Measurements from ENCODE around the gene PIKFYVE.

PIKFYVE gene

GRCh38 chr2:208399201-208399600 lies 133.1 kb downstream of the PIKFYVE start:
- H3K4me3 ChIP-seq (ENCODE audit: low read depth, low read length), result no peak overlapping the region
- TF ChIP-seq, protein P1, sequence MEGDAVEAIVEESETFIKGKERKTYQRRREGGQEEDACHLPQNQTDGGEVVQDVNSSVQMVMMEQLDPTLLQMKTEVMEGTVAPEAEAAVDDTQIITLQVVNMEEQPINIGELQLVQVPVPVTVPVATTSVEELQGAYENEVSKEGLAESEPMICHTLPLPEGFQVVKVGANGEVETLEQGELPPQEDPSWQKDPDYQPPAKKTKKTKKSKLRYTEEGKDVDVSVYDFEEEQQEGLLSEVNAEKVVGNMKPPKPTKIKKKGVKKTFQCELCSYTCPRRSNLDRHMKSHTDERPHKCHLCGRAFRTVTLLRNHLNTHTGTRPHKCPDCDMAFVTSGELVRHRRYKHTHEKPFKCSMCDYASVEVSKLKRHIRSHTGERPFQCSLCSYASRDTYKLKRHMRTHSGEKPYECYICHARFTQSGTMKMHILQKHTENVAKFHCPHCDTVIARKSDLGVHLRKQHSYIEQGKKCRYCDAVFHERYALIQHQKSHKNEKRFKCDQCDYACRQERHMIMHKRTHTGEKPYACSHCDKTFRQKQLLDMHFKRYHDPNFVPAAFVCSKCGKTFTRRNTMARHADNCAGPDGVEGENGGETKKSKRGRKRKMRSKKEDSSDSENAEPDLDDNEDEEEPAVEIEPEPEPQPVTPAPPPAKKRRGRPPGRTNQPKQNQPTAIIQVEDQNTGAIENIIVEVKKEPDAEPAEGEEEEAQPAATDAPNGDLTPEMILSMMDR (conservative IDR thresholded peaks at IDR 0.05; ENCODE audit: low read depth, low read length), result no peak
- no peak for DNase-seq (ENCODE audit: low read depth)

DNA sequence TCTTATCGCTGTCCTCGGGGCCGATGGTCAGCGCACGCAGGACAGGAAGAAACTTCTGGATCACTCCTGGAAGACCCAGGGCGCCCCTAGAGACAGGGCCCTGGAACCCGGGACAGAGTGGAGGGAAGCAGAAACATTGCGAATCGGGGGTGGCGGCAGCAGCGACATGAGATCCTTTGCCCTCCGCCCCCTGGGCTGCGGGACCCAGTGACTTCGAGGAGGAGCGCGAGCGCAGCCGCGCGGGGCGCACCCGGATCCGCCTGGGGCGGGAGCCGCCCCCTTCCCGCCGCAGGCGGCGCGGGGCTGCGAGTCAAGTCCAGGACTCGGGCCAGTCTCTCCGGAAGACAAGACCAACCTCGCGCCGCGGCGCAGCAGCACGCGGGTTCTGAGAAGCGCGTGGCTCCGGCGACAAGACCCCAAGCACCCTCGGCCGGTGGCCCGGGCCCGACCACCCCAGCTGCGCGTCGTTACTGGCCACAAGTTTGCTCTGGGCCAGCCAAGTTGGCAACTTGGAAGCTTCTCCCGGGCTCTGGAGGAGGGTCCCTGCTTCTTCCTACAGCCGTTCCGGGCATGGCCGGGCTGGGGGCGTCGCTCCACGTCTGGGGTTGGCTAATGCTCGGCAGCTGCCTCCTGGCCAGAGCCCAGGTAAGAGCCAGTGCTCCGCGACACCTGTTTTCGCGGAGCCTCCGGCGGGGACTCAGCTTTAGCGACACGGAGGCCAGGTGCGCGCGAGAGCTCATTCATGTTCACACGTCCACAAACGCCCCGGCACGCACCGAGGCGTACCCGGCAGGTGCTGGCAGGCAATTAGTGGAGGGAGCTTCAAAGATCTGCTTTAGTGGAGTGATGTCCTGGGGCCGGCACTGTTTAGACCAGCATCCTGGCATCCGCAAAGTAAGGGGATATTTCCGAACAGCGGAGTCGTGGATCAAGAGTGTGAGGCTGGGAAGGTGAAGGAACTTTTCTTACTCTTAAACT lies 140.7 kb downstream of the PIKFYVE start, which contains the start of gene PTH2R:
TSS of gene PTH2R (plus strand) at position 319 of the 978 bp plus-strand sequence. CDS start at position 571, 252 bp downstream.
- peak within 1 kb of the TSS; percentile 20 for H3K4me3 ChIP-seq (ENCODE audit: low read depth, low read length)
- peak; percentile 10 for DNase-seq (ENCODE audit: low read depth)
- TF ChIP-seq, protein P1 (conservative IDR thresholded peaks at IDR 0.05; ENCODE audit: low read depth, low read length), result no peak

GRCh38 chr2:208407667-208408066 lies 141.6 kb downstream of the PIKFYVE start:
- peak; percentile 46 for DNase-seq (ENCODE audit: low read depth)
- no peak overlapping the region for H3K4me3 ChIP-seq (ENCODE audit: low read depth, low read length)
- TF ChIP-seq, protein P1 (conservative IDR thresholded peaks at IDR 0.05; ENCODE audit: low read depth, low read length), result peak; percentile 53
